HG03045 (cell line): Measurements from ENCODE around the gene CNDP2.
"Not testable (repeated sequence)": the region's sequence is repeated elsewhere in the genome, so short reads cannot be mapped to it uniquely, and the experiment has no call there.

Experiments used
- ATAC-seq: cut with Tn5 transposase; IDR thresholded peaks from one replicate; pipeline ENCODE4 v1.9.1; 2021; ENCODE audit warnings: mild to moderate bottlenecking, moderate library complexity; ENCODE audit not compliant: unreplicated experiment

CNDP2 gene

GRCh38 chr18:74563999-74564398 lies 67.8 kb downstream of the CNDP2 start:
- ATAC-seq: no peak

DNA sequence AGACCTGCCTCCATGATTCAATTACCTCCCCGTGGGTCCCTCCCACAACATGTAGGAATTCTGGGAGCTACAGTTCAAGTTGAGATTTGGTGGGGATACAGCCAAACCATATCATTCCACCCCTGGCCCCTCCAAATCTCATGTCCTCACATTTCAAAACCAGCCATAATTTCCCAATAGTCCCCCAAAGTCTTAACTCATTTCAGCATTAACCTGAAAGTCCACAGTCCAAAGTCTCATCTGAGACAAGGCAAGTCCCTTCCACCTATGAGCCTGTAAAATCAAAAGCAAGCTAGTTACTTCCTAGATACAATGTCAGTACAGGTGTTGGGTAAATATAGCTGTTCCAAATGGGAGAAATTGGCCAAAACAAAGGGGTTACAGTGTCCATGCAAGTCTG lies 69.0 kb downstream of the CNDP2 start:
- ATAC-seq: not testable (repeated sequence)

DNA sequence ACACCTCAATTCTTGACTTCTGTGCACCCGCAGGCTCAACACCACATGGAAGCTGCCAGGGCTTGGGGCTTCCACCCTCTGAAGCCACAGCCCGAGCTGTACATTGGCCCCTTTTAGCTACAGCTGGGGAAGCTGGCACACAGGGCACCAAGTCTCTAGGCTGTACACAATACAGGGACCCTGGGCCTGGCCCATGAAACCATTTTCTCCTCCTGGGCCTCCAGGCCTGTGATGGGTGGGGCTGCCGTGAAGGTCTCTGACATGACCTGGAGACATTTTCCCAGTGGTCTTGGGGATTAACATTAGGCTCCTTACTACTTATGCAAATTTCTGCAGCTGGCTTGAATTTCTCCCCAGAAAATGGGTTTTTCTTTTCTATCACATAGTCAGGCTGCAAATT lies 69.8 kb downstream of the CNDP2 start:
- ATAC-seq: not testable (repeated sequence)

DNA sequence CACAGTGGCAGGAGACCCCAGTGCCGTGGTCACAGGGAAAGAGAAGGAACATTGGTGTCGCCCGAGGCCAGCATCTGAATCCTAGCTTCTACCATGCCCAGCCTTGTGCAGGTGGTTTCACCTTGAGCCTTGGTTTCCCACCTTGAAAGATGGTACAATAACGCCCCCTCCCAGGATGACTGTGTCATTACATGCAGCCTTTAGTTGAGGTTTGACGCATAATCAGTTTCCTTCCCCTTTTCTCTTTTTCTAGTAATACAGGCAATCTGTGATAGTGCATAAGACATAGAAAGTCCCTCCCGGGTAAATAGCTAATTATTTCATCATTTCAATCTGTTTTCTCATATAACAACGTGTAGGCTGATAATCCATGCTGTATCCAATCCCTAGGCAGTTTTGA lies 71.7 kb downstream of the CNDP2 start:
- no peak for ATAC-seq

- ATAC-seq: no peak
Observed at GRCh38 chr18:74569401-74569800, 73.2 kb downstream of the CNDP2 start.

- ATAC-seq: no peak
Observed at GRCh38 chr18:74570266-74570665, 74.1 kb downstream of the CNDP2 start.

GRCh38 chr18:74571895-74572680 lies 75.9 kb downstream of the CNDP2 start:
- ATAC-seq: no peak

GRCh38 chr18:74573053-74573452 lies 76.9 kb downstream of the CNDP2 start:
- no peak for ATAC-seq
